Astrocyte of the spinal cord (primary cell): Measurements from ENCODE around the gene CALHM1.

Experiments used
- DNase-seq: peaks from one replicate; pipeline ENCODE4 v3.0.0; 2011; ENCODE audit warnings: low read depth, low spot score
- H3K4me3 ChIP-seq: 2 replicates; pipeline ENCODE4 v1.5.1; 2011; ENCODE audit warnings: low read depth, mild to moderate bottlenecking, low read length, moderate library complexity
- CTCF ChIP-seq: IDR thresholded peaks from 2 replicates; pipeline ENCODE4 v1.5.1; 2012; ENCODE audit warnings: low read depth, mild to moderate bottlenecking, low read length, inconsistent platforms
- in situ Hi-C: cut with HindIII; loops from 2 replicates; pipeline ENCODE4 v1.10.0; 2017; ENCODE audit warnings: low sequenced_read_pairs

The CALHM1 gene

DNA sequence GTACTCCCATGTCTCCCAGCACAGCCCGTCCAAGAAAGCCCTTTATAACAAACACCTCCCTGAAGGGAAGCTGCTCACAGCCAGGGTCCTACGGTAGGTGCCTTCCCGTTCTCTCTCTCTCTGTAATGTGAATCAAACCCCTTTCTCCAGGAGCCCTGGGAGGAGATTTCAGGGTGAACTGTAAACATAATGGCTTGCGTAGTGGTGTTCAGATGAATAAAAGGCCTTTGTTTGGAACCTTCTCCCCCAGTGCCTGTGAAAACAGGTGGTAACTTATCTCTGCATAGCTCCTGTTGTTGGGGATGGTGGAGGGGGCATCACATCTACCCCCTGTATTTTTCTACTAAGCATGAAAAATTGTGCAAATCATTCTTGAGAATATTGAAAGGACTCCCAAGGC, 18.9 kb downstream of the CALHM1 start:
- TF ChIP-seq CTCF, result no peak
- H3K4me3 ChIP-seq, result no peak overlapping the region
- no peak for DNase-seq
- in situ Hi-C loops, result no loop called here

DNA sequence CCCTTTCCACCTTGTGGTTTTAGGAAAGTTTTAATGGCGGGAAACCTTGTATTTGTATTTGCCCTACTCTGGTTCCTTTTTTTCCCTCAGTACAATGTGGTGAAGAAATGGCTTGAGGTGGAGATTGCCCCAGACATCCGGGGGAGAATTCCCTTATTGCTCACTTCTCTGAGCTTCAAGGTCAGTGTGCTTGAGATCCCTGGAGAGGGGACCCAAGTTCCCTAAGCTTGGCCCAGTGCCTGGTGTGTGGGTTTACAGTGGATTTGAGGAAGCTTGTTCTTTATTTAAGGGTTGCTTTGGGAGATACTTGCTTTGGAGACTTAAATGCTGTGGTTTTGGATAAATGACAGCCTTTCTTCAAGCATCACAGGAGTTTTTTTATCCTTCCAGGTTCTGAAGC, 24.8 kb downstream of the CALHM1 start:
- H3K4me3 ChIP-seq, result no peak overlapping the region
- no peak for DNase-seq
- no peak for TF ChIP-seq CTCF
- in situ Hi-C loops, result no loop called here

DNA sequence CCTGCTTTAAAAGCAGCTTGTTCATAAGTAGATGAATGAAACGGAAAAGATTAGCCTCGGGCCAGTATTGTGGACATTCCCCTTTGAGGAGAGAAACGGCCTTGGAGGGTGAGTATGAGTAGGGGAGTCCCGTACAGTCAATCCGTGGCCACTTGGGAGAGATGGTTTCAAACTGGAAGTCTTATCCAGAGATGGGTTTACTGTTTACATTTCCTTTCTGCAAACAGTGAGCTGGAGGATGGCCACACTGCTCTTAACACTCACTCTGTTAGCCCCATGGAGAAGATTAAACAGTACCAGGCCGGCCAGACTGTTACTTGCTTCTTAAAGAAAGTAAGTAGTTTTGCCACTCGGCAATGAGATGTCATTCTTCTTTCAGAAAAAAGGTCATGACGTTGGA, 26.8 kb downstream of the CALHM1 start:
- TF ChIP-seq CTCF, result no peak
- in situ Hi-C loops, result no loop called here
- no peak for DNase-seq
- no peak overlapping the region for H3K4me3 ChIP-seq

DNA sequence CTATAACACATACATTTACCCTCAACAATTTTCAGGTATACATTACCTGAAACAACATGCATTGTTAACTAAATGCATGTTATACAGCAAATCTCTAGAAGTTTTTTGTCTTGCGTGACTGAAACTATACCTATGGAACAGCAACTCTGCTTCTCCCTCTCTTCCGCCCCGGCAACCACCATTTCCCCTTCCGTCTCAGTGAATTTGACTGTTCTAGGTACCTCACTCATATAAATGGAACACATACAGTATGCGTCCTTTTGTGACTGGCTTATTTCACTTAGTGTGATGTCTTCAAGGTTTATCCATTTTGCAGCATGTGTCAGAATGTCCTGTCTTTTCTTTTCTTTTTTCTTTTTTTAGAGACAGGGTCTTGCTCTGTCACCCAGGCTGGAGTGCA, 29.1 kb downstream of the CALHM1 start:
- no peak overlapping the region for H3K4me3 ChIP-seq
- no peak for TF ChIP-seq CTCF
- no peak for DNase-seq
- in situ Hi-C loops, result no loop called here

GRCh38 chr10:103428989-103429643, 29.6 kb downstream of the CALHM1 start:
- TF ChIP-seq CTCF, result no peak
- in situ Hi-C loops, result no loop called here
- no peak for DNase-seq
- H3K4me3 ChIP-seq, result no peak overlapping the region

GRCh38 chr10:103427866-103428265, 30.8 kb downstream of the CALHM1 start:
- TF ChIP-seq CTCF, result no peak
- in situ Hi-C loops, result no loop called here
- no peak for DNase-seq
- H3K4me3 ChIP-seq, result no peak overlapping the region

- no peak for TF ChIP-seq CTCF
Measured at GRCh38 chr10:103423748-103424147, 35.0 kb downstream of the CALHM1 start.

More at GRCh38 chr10:103423748-103424147, 35.0 kb downstream of the CALHM1 start:
- DNase-seq, result no peak
- no peak overlapping the region for H3K4me3 ChIP-seq
- in situ Hi-C loops, result no loop called here
